Esophagus (tissue), 2 donors: ENCODE measurements around the gene CFAP69. TPM values are rescaled to one million over a fixed set of nuclear protein-coding genes. Genes with fewer than 3 reads are reported as not detected.
"Not testable (repeated sequence)": the region's sequence is repeated elsewhere in the genome, so short reads cannot be mapped to it uniquely, and the experiment has no call there.

ENCODE experiments used
- H3K27ac ChIP-seq, 2 donors: one replicate each; pipeline ENCODE4 v1.5.1; 2013; ENCODE audit warnings: low read depth in 2 of 2, mild to moderate bottlenecking in 2 of 2, inconsistent platforms in 1 of 2, low read length in 1 of 2, moderate library complexity in 1 of 2
- H3K27me3 ChIP-seq, 2 donors: one replicate each; pipeline ENCODE4 v1.6.1; 2013; ENCODE audit warnings: low read length in 2 of 2, control low read depth in 1 of 2, mild to moderate bottlenecking in 1 of 2; ENCODE audit not compliant: insufficient read depth in 2 of 2, control insufficient read depth in 1 of 2
- H3K36me3 ChIP-seq, 2 donors: one replicate each; pipeline ENCODE4 v1.6.1; 2013; ENCODE audit warnings: low read length in 1 of 2; ENCODE audit not compliant: control insufficient read depth in 2 of 2, insufficient read depth in 2 of 2
- H3K4me1 ChIP-seq, 2 donors: one replicate each; pipeline ENCODE4 v1.6.1; 2013; ENCODE audit warnings: low read length in 1 of 2; ENCODE audit not compliant: control insufficient read depth in 2 of 2, insufficient read depth in 2 of 2
- H3K4me3 ChIP-seq, 2 donors: one replicate each; pipeline ENCODE4 v1.5.1; 2013; ENCODE audit warnings: low read length in 2 of 2, mild to moderate bottlenecking in 2 of 2, low read depth in 1 of 2, moderate library complexity in 1 of 2
- H3K9me3 ChIP-seq, 2 donors: one replicate each; pipeline ENCODE4 v1.6.1; 2013; ENCODE audit warnings: mild to moderate bottlenecking in 2 of 2, low read depth in 1 of 2, low read length in 1 of 2, moderate library complexity in 1 of 2; ENCODE audit not compliant: control insufficient read depth in 2 of 2, insufficient read depth in 1 of 2
- WGBS, 2 donors: extraction: QIAGEN DNeasy Blood & Tissue Kit; methylation state at CpG; one replicate each; pipeline ENCODE4 v1.1.7; 2013; 5-methylcytosine and 5-hydroxymethylcytosine counted together
- polyA plus RNA-seq, 2 donors: library from polyadenylated mRNA; stranded (reverse); fragments of 200-250 nt; gene quantifications; one replicate each; pipeline ENCODE4 v1.2.3, GENCODE V29; 2013
- donor health status: healthy with polysubstance abuse.
- donor health status: Bipolar disorder and iron deficiency.

CFAP69 gene
- polyA plus RNA-seq, 2 donors: 1.4 to 3.1 TPM

DNA sequence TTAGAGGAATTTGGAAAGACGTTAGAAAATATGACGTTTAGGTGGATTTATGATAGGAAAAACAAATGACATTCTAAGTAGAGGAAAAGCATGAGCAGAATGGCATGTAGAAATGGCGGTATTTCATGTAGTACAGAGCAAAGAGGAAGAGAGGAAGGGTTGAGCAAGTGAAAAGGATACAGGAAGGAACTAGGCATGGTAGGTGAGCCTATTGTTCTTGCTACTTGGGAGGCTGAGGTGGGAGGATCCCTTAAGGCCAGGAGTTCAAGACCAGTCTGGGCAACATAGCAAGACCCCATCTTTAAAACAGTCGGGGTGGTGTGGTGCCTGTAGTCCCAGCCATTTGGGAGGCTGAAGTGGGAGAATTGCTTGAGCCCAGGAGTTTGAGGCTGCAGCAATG, 102.8 kb downstream of the CFAP69 start:
- peaks cover 0 to 3% of the 10 kb centered on the region in 2 donors for H3K4me1 ChIP-seq
- H3K36me3 ChIP-seq: no peaks in the 10 kb centered on the region
- H3K4me3 ChIP-seq: no peak overlapping the region
- no peaks in the 10 kb centered on the region for H3K9me3 ChIP-seq
- 64 to 73% methylated on average over 4 of the region's 4 CpGs for WGBS, 2 donors
- H3K27me3 ChIP-seq: no peaks in the 10 kb centered on the region
- no peak overlapping the region for H3K27ac ChIP-seq

GRCh38 chr7:90349305-90349704, 104.3 kb downstream of the CFAP69 start:
- H3K9me3 ChIP-seq: no peaks in the 10 kb centered on the region
- no peak overlapping the region for H3K4me3 ChIP-seq
- H3K27me3 ChIP-seq: no peaks in the 10 kb centered on the region
- H3K36me3 ChIP-seq: no peaks in the 10 kb centered on the region
- peaks cover 0 to 3% of the 10 kb centered on the region in 2 donors for H3K4me1 ChIP-seq
- H3K27ac ChIP-seq: no peak overlapping the region
- 83 to 84% methylated on average over 4 of the region's 4 CpGs for WGBS, 2 donors

DNA sequence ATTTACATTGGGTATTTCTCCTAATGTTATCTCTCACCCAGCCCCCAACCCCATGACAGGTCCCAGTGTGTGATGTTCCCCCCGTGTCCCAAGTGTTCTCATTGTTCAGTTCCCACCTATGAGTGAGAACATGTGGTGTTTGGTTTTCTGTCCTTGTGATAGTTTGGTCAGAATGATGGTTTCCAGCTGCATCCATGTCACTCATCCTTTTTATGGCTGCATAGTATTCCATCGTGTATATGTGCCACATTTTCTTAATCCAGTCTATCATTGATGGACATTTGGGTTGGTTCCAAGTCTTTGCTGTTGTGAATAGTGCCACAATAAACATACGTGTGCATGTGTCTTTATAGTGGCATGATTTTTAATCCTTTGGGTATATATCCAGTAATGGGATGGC, 105.1 kb downstream of the CFAP69 start:
- not testable (repeated sequence) for H3K4me1 ChIP-seq, H3K4me3 ChIP-seq, H3K27me3 ChIP-seq, H3K36me3 ChIP-seq, H3K9me3 ChIP-seq, H3K27ac ChIP-seq
- WGBS, 2 donors: 85 to 94% methylated on average over 3 of the region's 3 CpGs

GRCh38 chr7:90351987-90352386, 107.0 kb downstream of the CFAP69 start:
- Histone ChIP-seq H3K36me3 (peaks cover 2% of the 10 kb centered on the region in 2 donors), H3K27me3 (no peaks in the 10 kb centered on the region), H3K4me3 (no peak overlapping the region), H3K27ac (no peak overlapping the region), H3K4me1 (peaks cover 0 to 3% of the 10 kb centered on the region in 2 donors), H3K9me3 (no peaks in the 10 kb centered on the region)

Other genes with a start within 250 kb of the CFAP69 start
- gene STEAP1, start 90.7 kb upstream of the CFAP69 start, polyA plus RNA-seq: 1 to 10 TPM; 5.2 to 6.0 TPM
- 1 to 10 TPM; 2.1 to 2.6 TPM for gene STEAP2, start 33.4 kb upstream of the CFAP69 start, polyA plus RNA-seq
- not detected for gene FAM237B, start 76.1 kb downstream of the CFAP69 start, polyA plus RNA-seq
- gene GTPBP10, start 101.5 kb downstream of the CFAP69 start, polyA plus RNA-seq: 10 to 100 TPM in 1 of 2 donors, 1 to 10 TPM in 1; 9.4 to 10.2 TPM
- 10 to 100 TPM in 1 of 2 donors, 1 to 10 TPM in 1; 8.7 to 11.5 TPM for gene CLDN12, start 158.3 kb downstream of the CFAP69 start, polyA plus RNA-seq
- not detected for gene PTTG1IP2, start 224.5 kb downstream of the CFAP69 start, polyA plus RNA-seq